PC-9 (cell line): ENCODE data around the gene GAB4. TPM values are rescaled to one million over a fixed set of nuclear protein-coding genes. Genes with fewer than 3 reads are reported as not detected.

ENCODE experiments used
- BruUV-seq: library from RNA; stranded (reverse); fragments of 400-500 nt; replicated peaks from 2 replicates; lab custom pipeline; 2021; lab: Mats Ljungman, UMichigan
- CTCF ChIA-PET: fragments of 300-600 bp; sonication (Branson Sonifier 250); formaldehyde crosslinking; loops from one replicate; lab custom pipeline; 2022; ENCODE audit warnings: antibody characterized with exemption; lab: Charles Lee
- POLR2A ChIA-PET: fragments of 300-600 bp; sonication (Branson Sonifier 250); formaldehyde crosslinking; loops from one replicate; lab custom pipeline; 2022; ENCODE audit warnings: antibody characterized with exemption; ENCODE audit not compliant: unreplicated experiment; lab: Charles Lee
- DNase-seq, 2 experiments: peaks; one replicate each; pipeline versions ENCODE4 v3.0.0 to v3.0.0-alpha.2; 2015 to 2022; ENCODE audit warnings: mixed read lengths in 1 of 2
- H2AFZ ChIP-seq: fragments of 200-600 bp; sonication (generic); 2 replicates; pipeline ENCODE4 v1.8.1; 2017; ENCODE audit warnings: antibody characterized with exemption
- H3F3A ChIP-seq: fragments of 200-600 bp; sonication (generic); 2 replicates; pipeline ENCODE4 v1.8.1; 2017; ENCODE audit warnings: antibody characterized with exemption, mild to moderate bottlenecking, low read depth; ENCODE audit not compliant: insufficient read depth
- H3K27ac ChIP-seq: fragments of 200-600 bp; sonication (generic); 2 replicates; pipeline ENCODE4 v1.6.1; 2016; ENCODE audit warnings: mixed run types
- H3K27me3 ChIP-seq: fragments of 200-600 bp; sonication (generic); 2 replicates; pipeline ENCODE4 v1.6.1; 2016; ENCODE audit warnings: low read depth, mixed run types; ENCODE audit not compliant: insufficient read depth
- H3K36me3 ChIP-seq: fragments of 200-600 bp; sonication (generic); 2 replicates; pipeline ENCODE4 v1.6.1; 2016; ENCODE audit warnings: low read depth, mixed run types
- H3K4me1 ChIP-seq: fragments of 200-600 bp; sonication (generic); replicated peaks from 2 replicates; pipeline ENCODE4 v1.6.1; 2016; ENCODE audit warnings: mixed run types; ENCODE audit not compliant: insufficient read depth
- H3K4me2 ChIP-seq: fragments of 200-600 bp; sonication (generic); 2 replicates; pipeline ENCODE4 v1.6.1; 2017; ENCODE audit warnings: mixed run types
- H3K4me3 ChIP-seq: fragments of 200-600 bp; sonication (generic); 2 replicates; pipeline ENCODE4 v1.6.1; 2016; ENCODE audit warnings: mixed run types
- H3K79me2 ChIP-seq: fragments of 200-600 bp; sonication (generic); 2 replicates; pipeline ENCODE4 v1.6.1; 2017; ENCODE audit warnings: low read depth, mixed run types
- H3K9me2 ChIP-seq: fragments of 200-600 bp; sonication (generic); 2 replicates; pipeline ENCODE4 v1.8.1; 2017; ENCODE audit warnings: mild to moderate bottlenecking; ENCODE audit not compliant: insufficient read depth
- H3K9me3 ChIP-seq: fragments of 200-600 bp; sonication (generic); 2 replicates; pipeline ENCODE4 v1.8.1; 2016; ENCODE audit warnings: low read depth; ENCODE audit not compliant: insufficient read depth
- H4K20me1 ChIP-seq: fragments of 200-600 bp; sonication (generic); 2 replicates; pipeline ENCODE4 v1.8.1; 2017; ENCODE audit not compliant: insufficient read depth
- CTCF ChIP-seq: fragments of 200-600 bp; sonication (generic); conservative IDR thresholded peaks from 2 replicates; pipeline ENCODE4 v1.6.1; 2017; ENCODE audit warnings: mixed run types, antibody characterized with exemption, mild to moderate bottlenecking, moderate library complexity
- EZH2 ChIP-seq: fragments of 200-600 bp; sonication (generic); IDR thresholded peaks from 2 replicates; pipeline ENCODE4 v1.8.0; 2017; ENCODE audit warnings: antibody characterized with exemption, low read depth
- intact Hi-C: fragments of 100-400 bp; cut with micrococcal nuclease; formaldehyde crosslinking; loops from one replicate; pipeline ENCODE4 v1.10.0; 2022; ENCODE audit not compliant: unreplicated experiment
- total RNA-seq: library from RNA; stranded (reverse); gene quantifications from 2 replicates; pipeline ENCODE4 v1.2.3, GENCODE V29; 2021

Gene GAB4
- total RNA-seq, 1 experiment from 2014 or later = not detected

GRCh38 chr22:16955081-16955480, 52.9 kb downstream of the GAB4 start:
- TF ChIP-seq CTCF = no peak
- TF ChIP-seq EZH2 = no peak
- no peaks in the 10 kb centered on the region for H3K36me3 ChIP-seq
- no peaks in the 10 kb centered on the region for H3K79me2 ChIP-seq
- BruUV-seq = no TSS peak
- no peak overlapping the region for H3K4me2 ChIP-seq
- H3K27me3 ChIP-seq = peaks cover 10% of the 10 kb centered on the region; the same call in 1 of the 2 replicates
- no peak for DNase-seq
- H3K9me3 ChIP-seq = no peaks in the 10 kb centered on the region
- H3K4me1 ChIP-seq = no peaks in the 10 kb centered on the region
- H3F3A ChIP-seq = no peaks in the 10 kb centered on the region
- no peak overlapping the region for H3K27ac ChIP-seq
- no peak overlapping the region for H2AFZ ChIP-seq
- H3K9me2 ChIP-seq = no peaks in the 10 kb centered on the region
- no peaks in the 10 kb centered on the region for H4K20me1 ChIP-seq
- ChIA-PET CTCF (no interaction called here), POLR2A (no interaction called here)
- no peak overlapping the region for H3K4me3 ChIP-seq
- intact Hi-C loops = no loop called here

GRCh38 chr22:16954060-16954403, 54.0 kb downstream of the GAB4 start:
- no peak for DNase-seq
- no peaks in the 10 kb centered on the region for H4K20me1 ChIP-seq
- no peaks in the 10 kb centered on the region for H3K9me2 ChIP-seq
- BruUV-seq = no TSS peak
- no peak overlapping the region for H3K27ac ChIP-seq
- intact Hi-C loops = no loop called here
- ChIA-PET CTCF (no interaction called here), POLR2A (no interaction called here)
- no peak overlapping the region for H3K4me3 ChIP-seq
- H3K27me3 ChIP-seq = peaks cover 4% of the 10 kb centered on the region; the same call in 1 of the 2 replicates
- no peaks in the 10 kb centered on the region for H3F3A ChIP-seq
- no peak overlapping the region for H3K4me2 ChIP-seq
- H3K4me1 ChIP-seq = no peaks in the 10 kb centered on the region
- TF ChIP-seq CTCF = no peak
- TF ChIP-seq EZH2 = no peak
- no peaks in the 10 kb centered on the region for H3K79me2 ChIP-seq
- no peaks in the 10 kb centered on the region for H3K36me3 ChIP-seq
- H2AFZ ChIP-seq = no peak overlapping the region
- H3K9me3 ChIP-seq = no peaks in the 10 kb centered on the region

DNA sequence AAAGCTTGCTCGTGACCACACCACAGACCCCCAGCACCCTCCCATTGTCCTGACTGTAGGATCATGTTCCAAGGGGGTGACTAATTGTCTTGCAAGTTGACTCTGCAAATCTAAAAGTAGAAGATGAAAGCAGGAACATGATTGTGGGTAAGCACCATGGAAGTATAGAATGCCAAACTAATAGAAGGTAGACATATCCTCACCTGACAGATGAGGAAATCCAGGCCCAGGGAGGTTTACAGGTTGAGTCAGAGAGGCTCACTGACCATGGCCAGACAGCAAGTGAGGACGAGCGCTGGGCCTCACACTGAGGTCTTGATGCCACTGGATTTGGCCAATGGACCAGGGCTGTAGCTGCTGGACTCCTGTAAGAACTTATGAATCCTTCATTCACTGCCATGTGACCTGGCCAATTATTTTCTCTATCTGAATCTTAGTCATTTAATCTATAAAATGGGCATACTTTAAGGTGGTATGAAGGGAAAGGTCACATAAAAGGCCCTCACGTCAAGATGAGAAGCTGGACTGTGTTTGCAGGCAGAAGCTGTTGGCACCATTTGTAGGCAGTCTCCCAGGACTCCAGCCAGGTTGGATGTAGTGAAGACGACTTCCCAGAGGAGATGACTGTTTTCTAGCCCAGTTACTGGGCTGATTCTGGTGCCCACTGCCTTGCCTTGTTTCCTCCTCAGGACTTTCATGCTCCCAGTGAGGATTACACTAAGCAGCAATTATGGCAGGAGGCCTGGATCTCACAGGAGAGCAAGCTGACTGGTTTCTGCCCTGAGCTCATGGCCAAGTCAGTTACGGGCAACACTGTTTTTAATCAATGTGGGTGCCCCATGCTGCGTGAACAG, 54.6 kb downstream of the GAB4 start:
- no peak for DNase-seq
- no peaks in the 10 kb centered on the region for H4K20me1 ChIP-seq
- no peak overlapping the region for H2AFZ ChIP-seq
- BruUV-seq = no TSS peak
- TF ChIP-seq CTCF (no peak), EZH2 (no peak)
- no peaks in the 10 kb centered on the region for H3K9me3 ChIP-seq
- POLR2A ChIA-PET = no interaction called here
- H3K9me2 ChIP-seq = no peaks in the 10 kb centered on the region
- no peaks in the 10 kb centered on the region for H3K36me3 ChIP-seq
- H3K4me3 ChIP-seq = no peak overlapping the region
- CTCF ChIA-PET = no interaction called here
- no peaks in the 10 kb centered on the region for H3K4me1 ChIP-seq
- no peak overlapping the region for H3K27ac ChIP-seq
- H3K27me3 ChIP-seq = peaks cover 4% of the 10 kb centered on the region; the same call in 1 of the 2 replicates
- intact Hi-C loops = no loop called here
- no peaks in the 10 kb centered on the region for H3F3A ChIP-seq
- no peaks in the 10 kb centered on the region for H3K79me2 ChIP-seq
- no peak overlapping the region for H3K4me2 ChIP-seq
